Stimulated activated CD8-positive, alpha-beta memory T cell treated with anti-CD3 and anti-CD28 coated beads, Interleukin-4, amount 100 ng/mL, for 48 hours (primary cell): ENCODE measurements around the gene CNNM4.

Experiments
- DNase-seq: peaks from one replicate; pipeline ENCODE4 v3.0.0-alpha.2; 2020

CNNM4 gene

DNA sequence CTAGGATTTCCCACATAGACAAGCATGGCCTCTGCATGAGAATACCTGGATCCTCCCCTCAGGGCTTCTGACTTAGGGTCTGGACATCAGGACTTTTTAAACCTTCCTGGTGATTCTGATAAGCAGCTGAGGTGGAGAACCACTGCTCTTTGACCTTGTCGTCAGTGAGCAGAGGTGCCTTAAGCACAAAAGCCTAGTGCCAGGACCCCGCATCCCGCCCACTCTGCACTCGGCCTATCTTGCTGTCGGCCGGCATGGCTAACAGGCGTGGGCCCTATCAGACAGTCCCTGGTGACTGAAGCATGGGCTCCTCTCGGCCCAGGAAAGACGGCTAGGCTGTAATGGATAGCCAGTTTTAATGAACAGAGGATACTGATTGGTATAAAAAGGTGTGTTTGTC is 76.9 kb downstream of the CNNM4 start:
- DNase-seq = no peak

DNA sequence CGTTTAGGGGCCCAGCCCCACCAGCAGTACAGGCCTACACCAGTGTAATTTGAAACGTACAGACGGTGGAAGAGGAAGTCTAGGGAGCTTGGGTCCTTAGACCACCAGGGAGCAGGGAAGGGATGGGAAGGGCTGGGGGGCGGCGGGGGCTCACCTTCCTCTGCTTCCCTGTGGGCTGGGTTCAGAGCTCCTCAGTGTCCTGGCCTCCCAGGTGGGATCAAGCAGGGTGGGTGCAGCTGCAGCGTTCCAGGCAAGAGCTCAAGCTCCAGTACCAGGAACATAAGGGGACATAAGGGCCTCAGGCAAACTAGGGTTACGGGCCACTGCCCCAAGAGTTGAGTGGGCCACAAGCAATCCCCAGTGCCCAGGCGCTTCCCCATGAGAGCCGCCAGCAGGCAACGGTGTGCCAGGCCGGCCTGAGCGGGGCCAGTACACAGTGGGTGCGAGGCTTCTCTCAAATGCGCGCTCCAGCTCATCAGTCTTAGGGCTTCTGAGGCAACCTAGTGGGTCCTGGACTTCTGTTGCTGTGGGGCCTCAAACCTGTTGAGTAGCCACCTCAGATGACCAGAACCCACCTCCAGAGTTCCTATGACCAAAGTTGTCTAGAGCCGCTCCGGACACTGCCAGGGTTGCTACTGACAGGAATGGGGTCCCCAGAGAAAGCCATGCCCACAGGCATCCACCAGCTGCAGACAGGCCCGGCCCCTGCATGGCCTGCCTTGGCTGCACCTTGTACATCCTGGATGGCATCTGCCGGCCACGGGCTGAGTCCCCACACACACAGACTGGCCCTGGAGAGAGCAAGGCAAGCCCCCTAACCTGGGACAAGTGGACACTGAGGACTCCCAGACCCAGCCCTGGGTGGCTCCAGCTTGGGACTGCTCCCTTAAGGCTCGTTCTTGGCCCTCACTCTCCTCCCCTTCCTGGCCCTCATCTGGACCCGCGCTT is 77.9 kb downstream of the CNNM4 start:
- DNase-seq = no peak

DNA sequence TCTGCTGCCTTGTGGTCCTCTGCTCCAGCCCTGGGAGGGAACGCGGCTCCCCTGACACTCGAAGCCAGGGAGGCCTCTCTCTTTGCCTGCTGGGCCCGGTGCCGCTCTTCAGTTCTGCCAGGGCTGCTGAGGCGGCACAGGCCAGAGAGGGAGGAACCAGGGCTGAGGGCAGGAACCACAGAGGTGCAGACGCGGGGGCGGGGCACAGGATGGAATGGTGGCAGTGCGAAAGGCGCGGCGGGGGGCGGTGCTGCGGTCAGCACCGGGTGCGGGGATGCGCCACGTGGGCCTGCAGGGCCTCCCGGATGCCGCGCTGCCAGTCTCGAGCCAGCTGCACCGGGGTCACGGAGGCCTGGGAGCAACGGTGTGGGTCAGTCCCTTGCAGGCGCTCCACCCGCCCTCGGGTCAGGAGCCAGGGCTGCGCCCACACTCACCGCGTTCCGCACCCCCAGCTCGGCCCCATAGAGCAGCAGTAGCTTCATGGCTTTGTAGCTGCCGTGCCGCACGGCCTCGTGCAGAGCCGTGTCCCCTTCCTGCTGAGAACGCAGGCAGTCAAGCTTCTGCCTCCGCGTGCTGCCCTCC is 78.7 kb downstream of the CNNM4 start:
- peak; percentile 85 for DNase-seq

DNA sequence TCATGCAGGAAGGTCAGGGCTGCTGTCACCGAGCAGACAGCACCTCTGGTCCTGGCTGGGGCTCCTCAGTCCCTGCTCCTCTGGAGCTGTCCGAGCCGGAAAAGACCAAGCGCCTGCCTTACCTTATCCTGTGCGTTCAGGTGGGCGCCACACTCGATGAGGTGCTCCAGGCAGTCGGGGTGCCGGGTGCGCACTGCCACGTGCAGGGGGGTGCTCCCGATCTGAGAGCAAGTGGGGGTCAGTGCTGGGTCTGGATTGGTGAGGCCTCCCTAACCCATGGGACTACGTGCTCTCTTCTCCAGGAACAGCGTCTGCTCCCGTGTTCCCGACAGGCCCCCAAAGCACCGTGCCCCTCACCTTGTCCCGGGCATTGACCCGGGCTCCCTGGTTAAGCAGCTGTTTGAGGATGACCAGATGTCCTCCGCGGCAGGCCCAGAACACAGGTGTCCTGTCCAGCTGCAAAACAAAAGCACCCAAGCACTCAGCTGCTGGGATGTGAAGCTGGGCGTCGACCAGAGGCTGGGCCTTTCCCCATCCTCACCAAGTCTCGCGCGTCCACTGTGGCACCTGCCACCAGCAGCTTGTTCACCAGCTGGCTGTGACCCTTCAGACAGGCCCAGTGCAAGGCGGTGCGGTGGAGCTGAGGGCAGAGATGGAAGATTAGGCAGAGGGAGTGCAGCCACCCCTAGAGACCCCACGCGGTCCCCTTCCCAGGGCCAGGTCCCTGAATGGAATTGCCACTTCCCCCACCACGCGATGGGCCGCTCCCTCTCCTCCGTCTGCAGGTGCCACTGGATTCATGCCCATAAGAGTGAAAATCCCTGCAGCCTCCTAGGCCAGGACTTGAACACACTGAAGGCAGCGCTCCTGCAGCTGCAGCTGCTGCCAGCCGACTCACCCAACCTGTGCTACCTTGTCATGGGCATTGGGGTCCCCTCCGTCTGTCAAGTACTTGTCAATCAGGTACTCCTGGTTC is 79.5 kb downstream of the CNNM4 start:
- DNase-seq = no peak

DNA sequence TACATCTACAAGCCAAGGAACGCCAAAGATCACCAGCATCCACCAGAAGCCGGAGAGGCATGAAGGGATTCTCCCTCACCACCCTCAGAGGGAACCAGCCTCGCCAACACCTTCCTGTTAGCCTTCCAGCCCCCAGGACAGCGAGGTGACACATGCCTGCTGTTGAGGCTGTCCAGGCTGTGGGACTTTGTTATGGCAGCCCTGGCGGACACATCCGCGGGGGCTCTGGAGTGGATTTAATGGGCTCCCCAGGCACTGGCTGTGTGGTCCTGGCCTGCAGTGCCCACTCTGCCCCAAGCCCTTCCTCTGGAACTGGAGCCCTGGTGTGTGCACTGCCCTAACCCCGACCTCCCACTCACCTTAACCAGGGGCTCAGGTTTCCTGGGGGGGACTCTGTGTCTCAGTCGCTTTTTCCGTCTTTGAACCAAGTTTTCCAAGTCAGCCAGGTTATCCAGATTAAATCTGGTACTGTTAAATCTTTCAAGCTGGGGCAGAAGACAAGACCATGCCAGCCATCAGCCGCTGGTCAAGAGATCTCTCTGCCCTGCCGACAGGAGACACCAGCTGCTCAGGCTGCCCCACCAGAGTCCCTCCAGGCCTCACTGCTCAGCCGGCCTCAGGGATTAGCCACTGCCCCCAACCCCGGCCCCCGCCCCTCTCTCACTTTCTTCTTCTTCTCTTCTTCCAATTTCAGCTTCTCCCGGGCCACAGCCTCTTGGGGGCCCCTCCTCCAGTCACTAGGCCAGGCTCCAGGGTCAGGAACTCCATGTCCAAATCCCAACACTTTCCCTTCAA is 81.2 kb downstream of the CNNM4 start:
- no peak for DNase-seq

DNA sequence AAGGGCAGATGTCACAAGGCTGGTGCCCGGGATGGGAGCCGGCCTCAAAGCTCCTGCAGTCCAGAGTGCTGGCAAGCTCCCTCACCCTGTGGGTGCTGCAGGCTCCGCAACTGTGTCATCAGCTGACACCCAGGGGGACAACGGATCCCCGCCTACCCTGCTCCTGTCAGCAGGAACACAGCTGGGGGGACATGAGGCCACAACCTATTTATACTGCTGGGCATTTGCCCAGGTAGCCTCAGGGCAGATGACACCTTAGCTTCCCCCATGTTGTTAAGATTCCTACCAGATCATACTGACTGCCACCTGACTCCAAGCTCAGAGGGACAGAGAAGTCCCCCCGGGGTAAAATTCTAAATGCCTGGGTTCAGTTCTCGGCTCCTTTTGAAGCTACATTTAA is 81.9 kb downstream of the CNNM4 start:
- no peak for DNase-seq

DNA sequence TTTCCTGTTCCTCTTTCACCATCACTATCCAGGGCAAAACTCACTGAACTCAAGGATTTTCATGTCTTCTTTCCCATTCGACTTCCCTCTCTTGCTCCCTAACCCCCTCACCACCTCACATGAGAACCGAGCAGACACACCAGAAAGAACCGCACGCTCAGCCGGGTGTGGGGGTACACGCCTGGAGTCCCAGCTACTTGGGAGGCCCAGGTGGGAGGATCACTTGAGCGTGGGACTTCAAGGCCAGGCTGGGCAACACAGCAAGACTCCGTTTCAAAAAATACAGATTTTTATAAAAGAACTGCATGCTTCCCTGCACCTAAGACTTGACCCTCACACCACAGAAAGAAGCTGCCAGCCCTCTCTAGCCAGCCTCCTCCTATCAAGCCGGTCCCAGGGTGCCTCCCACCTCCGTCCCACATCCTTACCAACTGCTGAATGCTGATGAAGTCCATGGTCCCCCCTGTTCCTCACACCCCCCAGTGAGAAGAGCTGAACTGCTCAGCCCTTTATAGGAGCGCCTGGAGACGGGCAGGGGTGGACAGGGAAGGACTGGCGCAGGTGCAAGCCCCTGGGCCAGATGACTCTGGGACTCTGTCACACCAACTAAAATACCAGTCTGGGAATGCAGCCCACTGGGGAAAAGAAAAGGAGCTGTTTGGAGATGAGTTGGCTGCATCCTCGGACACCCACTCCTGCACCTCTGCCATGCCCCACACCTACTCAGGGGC is 83.0 kb downstream of the CNNM4 start, which contains the start of gene ANKRD23:
TSS of gene ANKRD23 (minus strand) at position 484 of the 731 bp plus-strand sequence. CDS start at position 455, 29 bp downstream.
- DNase-seq = no peak

DNA sequence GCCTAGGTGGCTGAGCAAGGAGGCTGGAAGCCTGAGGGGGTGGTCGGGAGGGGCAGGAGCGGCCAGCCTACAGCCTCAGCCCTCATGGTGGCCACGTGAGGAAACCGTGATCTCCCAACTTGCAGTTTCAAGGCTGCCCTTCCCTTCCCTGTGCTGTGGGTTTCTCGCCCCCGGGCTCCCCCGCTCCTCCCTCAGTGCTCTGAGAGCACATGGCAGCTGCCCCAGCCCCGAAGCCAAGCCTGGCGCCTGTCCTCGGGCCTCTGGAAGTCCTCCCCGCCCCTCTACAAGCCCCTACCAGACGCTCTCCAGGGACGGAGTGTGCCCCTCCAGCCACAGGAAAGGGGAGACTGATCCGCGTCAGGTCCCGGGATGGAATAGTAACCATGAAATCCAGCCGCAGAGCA is 83.7 kb downstream of the CNNM4 start:
- DNase-seq = no peak

DNA sequence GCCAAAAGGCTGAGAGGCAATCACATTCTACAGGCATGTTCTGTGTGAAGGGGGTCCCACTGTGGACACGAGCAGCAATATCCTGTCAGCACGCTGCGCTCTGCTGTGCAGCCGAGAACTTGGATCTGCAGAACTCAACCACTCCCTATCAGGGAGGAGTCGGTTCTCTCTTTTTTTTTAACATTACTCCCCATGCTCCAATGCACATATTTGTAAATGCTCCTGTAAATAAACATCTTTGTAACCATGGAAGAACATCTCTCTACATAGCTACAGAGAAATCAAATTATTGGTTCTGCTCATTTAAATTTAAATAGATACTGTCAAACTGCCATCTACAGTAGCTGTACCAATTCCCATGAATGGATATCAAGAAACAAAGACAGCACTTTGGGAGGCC is 86.1 kb downstream of the CNNM4 start:
- no peak for DNase-seq

DNA sequence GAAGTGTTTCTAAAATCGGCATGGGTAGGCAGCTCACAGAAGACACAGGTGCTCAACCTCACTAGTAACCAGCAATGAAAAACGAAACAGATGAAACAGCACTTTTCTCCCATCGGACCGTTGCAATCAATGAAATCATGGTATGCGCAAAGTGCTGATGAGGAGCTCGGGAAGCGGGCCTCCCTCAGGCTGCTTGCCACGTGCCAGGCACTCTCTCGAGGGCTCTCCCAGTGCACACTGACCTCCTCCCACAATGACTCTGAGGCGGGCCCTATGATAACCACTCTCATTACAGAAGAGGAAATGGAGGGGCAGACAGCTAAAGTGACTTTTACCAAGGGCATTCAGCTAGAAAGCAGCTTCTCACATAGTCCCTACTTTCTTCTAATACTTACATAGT is 86.9 kb downstream of the CNNM4 start:
- DNase-seq = no peak

DNA sequence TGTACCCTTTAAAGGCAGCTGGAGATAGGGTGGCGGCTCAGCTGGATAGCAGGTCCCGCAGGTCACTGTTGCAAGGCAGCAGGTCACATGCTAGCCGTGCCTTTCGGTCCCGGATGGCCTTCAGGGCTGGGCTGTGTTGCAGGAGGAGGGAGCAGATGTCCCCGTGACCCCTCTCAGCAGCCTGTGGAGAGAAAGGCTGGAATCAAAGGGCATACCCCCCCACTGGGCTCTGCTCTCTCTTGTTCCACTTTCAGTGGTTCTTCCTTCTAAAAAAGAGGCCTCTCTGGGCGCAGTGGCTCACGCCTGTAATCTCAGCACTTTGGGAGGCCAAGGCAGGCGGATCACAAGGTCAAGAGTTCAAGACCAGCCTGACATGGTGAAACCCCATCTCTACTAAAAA is 87.6 kb downstream of the CNNM4 start:
- DNase-seq = no peak

DNA sequence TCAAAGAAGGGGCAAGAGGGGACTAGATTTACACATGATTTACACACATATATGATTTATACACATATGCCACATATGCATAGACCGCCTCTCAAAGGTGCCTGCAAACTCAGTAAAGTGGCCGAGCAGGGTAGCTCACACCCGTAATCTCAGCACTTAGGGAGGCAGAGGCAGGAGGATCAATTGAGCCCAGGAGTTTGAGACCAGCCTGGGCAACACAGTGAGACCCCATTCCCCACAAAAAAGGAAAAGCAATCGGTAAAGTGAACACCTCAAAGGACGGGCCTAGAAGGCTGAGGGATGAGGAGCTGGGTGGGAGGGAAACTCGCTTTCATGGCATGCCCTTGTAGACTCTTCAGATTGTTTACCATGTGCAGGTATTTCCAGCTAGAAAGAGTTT is 92.0 kb downstream of the CNNM4 start:
- DNase-seq = no peak

DNA sequence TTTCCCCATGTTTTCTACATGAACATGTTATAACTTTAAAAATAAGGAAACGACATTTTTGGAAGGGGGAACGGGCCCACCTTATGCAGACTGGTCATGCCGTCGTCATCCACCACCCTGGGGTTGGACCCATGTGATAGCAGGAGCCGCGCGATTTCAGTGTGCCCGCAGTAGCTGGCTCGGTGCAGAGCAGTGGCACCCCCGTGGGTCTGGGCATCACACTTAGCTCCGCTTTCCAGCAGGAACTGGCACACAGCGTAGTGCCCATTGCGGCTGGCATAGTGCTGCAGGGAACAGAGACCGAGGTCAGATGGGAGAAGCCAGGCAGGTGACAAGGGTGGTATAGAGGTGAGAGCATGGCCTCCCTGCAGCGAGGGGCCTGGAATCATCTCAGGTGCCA is 92.6 kb downstream of the CNNM4 start:
- DNase-seq = no peak

DNA sequence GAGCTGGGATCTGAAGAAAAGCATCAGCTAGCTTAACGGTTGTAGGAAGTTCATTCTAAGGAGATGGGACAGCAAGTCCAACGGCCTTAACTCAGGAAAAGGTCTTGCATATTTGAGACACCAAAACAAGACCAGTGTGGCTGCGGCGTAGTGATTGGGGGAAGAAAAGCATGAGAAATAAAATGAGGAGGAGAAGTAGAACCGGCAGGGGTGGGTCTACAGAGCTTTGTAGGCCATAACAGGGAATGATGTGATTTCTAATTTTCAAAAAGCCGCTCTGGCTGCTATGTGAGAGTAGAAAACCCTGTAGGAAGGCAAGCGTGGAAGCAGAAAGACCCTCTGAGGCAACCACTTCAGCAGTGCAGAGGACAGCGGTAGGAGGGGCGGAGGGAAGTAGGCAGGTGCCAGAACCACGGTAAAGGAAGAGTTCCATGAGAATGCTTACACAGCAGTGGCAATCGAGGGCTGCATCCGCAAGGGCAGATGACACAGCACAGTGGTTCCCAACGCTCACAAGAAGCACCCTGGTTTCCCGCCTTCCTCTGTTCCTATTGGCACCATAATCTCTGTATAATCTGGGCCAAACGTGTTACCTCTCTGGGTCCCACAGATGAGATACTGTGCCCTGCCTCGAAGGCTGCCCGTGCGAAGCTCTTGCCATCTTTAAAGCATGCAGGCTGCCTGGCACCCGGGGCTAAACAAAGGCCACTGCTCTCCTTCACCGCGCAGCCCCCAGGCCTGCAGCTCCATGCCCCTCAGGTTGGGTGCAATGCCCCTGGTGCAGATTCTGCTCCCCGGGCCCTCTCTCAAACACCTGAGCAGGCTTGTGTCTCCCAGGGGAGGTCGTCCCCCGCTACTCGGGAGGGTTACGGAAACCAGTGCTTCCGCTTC is 96.3 kb downstream of the CNNM4 start:
- peak; percentile 60 for DNase-seq

DNA sequence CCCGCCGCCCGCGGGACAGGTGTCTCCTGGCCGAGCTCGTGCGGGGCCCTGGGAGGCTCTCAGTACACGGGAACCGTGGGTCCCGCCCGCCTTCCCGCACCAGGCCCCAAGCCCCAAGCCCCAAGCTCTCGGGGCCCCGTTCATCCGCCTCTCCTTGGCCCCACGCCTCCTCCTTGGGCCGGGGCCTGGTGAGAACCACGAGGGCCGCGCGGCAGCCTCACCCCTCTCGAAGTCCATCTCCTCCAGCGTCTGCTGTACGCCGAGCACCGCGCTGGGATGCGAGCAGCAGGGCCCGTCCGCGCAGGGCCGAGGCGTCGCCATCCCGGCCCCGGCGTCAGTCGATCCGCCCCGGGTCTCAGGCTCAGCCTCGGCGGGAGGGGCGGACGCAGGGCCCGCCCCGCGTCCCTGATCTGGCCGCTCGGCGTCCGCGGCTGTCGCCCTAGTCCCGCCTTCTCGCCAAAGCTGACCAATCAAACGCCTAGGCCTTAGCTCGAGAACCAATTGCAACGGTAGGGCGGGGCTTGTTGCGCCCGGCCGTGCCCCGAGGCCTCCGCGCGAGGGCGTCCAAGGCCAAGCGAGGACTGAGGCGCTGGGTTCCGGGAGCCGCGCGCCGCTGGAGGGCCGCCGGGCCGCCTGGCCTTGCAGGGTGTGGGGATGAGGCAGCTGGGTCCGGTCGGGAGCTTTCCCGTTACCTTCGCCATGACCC is 97.1 kb downstream of the CNNM4 start, which contains the start of gene ANKRD39:
TSS of gene ANKRD39 (minus strand) at position 350 of the 706 bp plus-strand sequence. CDS start at position 321, 29 bp downstream.
- DNase-seq = peak; percentile 97

DNA sequence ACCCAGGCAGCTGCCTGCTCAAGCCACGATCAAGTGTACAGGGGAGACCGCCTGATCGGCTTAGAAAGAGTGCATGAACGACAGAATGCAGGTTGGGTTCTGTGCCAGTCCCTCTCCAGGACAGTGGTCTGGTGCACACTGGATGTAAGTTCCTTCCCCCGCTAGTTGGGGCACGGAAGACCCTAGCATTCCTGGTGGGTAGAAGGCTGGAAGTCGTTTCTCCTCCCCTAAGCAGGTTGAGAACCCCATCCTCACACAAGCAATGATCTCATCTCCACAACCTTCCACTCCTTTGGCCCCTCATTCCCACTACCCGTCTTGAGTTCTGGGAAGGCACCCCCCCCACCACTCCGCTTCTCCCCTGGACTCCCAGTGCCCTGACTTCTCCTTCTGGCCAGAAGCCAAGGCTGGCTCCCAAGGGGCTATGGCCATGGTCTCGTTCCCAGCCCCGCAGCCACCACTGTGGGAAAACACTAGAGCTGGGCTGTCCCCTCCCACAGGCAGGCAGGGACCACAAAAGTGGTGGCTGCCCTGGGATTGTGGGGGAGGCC is 98.5 kb downstream of the CNNM4 start:
- DNase-seq = no peak

DNA sequence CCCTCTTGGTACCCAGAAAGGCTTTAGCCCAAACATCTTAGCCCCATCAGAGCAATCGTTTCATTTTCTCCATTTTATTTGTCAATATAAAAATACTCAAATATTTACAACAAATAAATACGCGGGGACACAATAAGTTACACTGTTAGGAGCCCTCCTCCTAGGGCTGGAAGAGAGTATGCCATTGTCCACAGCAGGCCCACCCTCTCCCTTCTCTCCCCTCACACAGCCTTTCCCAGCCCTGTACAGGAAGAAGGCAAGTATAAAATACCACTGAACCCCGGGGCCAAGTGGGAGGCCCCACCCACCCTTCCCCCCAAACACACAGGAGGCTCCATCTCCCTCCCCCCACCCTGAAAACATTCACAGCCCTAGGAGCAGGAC is 99.0 kb downstream of the CNNM4 start:
- DNase-seq = no peak

DNA sequence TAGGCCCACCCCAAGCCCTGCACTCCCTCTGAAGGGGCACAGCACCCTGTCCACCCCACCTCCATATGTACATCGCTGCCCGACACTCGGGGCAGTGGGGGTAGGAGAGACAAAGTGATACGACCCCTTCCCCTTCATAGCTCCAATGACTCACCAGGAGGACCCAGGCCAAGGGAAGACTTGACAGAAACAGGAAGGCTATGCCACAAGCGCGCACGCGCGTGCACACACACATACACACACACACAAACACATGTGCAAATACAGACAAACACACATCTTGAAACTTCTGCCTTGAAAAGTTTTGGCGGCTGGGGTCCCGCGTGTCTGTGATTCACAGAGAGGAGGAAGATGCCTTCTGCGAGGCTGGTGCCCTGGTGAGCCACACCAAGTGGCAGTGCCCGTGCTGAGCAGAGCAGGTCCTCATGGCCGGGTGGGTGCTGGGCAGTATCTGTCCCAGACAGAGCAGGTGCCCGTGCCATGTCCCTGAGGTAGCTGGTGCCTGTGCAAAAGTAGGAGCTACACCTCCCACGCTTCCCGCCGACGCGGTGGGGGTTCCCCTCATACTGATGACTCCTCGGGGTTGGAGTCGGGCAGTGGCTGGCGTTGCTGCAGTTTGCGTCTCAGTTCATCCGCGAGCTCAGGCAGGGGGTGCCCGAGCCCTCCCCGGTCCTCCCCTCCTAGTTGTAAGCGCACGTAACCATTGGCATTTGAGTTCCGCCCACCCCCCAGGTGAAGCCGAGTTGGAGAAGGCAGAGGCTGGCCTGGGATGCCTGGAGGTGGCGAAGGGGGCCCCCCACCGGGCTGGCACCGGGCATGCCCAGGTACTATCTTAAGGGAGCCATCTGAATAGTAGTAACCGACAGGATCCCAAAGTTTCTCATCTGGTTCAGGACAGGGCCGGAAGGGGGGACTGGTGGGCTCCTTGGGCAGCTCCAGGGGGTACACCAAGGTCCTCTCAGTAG is 99.6 kb downstream of the CNNM4 start:
- peak; percentile 59 for DNase-seq
